ENCODE measurements around the gene METAP1D. TPM values are rescaled to one million over a fixed set of nuclear protein-coding genes. Genes with fewer than 3 reads are reported as not detected.

Gene METAP1D
- total RNA-seq, 1 donor from 2014 or later, result 8.8 TPM

DNA sequence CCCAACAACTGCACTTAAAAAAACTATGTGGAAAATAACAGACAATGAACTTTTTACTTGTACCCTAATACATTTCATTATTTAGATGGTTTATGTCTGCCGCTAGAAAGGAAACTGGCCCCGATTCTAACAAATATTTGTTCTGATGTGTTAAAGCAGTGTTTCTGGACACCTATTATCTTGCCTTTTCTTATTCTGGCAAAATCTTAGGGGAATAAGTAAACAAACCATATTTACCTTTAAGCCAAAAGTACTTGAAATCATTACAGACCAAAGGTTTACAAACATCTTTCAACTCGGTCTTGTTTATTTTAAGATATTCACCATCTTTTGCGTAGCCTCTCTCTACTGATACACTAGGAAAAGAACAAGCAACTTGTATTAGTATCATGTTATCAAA, 73.8 kb downstream of the METAP1D start:
- DNase-seq (ENCODE audit: extremely low spot score in 2 of 2), result no peak
- Histone ChIP-seq H3K36me3 (no peaks in the 10 kb centered on the region), H3K27ac (no peak overlapping the region), H3K9me3 (no peaks in the 10 kb centered on the region), H3K27me3 (no peaks in the 10 kb centered on the region), H3K4me3 (no peak overlapping the region), H3K4me1 (no peaks in the 10 kb centered on the region)
- intact Hi-C loops (cut with DNase I), result no loop called here
- no peak for TF ChIP-seq POLR2AphosphoS5 (IDR thresholded peaks at IDR 0.05; ENCODE audit: insufficient read depth in 1 of 2, low read depth in 1 of 2)
- no peak for TF ChIP-seq POLR2A (IDR thresholded peaks at IDR 0.05)

GRCh38 chr2:172074254-172074653, 74.5 kb downstream of the METAP1D start:
- no peaks in the 10 kb centered on the region for H3K9me3 ChIP-seq
- H3K27ac ChIP-seq, result no peak overlapping the region
- H3K36me3 ChIP-seq, result no peaks in the 10 kb centered on the region
- DNase-seq (ENCODE audit: extremely low spot score in 2 of 2), result no peak
- no peak overlapping the region for H3K4me3 ChIP-seq
- intact Hi-C loops (cut with DNase I), result no loop called here
- H3K4me1 ChIP-seq, result no peaks in the 10 kb centered on the region
- no peaks in the 10 kb centered on the region for H3K27me3 ChIP-seq
- TF ChIP-seq POLR2AphosphoS5 (IDR thresholded peaks at IDR 0.05; ENCODE audit: insufficient read depth in 1 of 2, low read depth in 1 of 2) (no peak), POLR2A (IDR thresholded peaks at IDR 0.05) (no peak), CTCF (IDR thresholded peaks at IDR 0.05) (no peak)

DNA sequence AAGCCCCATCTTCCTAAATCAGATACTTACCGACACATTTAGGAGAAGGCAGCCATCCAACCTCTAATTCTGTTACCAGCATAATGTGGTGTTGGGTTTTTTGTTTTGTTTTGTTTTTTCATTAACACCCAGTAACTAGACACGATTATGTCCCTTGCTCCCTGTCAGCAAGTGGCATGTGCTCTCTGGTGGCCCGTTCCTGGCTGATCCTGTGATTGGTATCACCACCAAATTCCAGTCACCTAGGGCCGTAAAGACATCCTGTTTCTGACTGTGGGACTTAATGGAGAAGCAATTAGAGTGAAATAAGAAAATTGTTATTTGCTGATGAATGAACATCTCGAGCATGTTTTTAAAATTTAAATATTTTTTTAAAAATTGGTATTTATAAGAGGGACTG, 79.7 kb downstream of the METAP1D start:
- Histone ChIP-seq H3K27ac (no peak overlapping the region), H3K9me3 (no peaks in the 10 kb centered on the region), H3K4me3 (no peak overlapping the region), H3K4me1 (peaks cover 15% of the 10 kb centered on the region), H3K36me3 (no peaks in the 10 kb centered on the region), H3K27me3 (peaks cover 32% of the 10 kb centered on the region)
- DNase-seq (ENCODE audit: extremely low spot score in 2 of 2), result no peak
- intact Hi-C loops (cut with DNase I), result no loop called here
- no peak for TF ChIP-seq POLR2AphosphoS5 (IDR thresholded peaks at IDR 0.05; ENCODE audit: insufficient read depth in 1 of 2, low read depth in 1 of 2)
- TF ChIP-seq CTCF (IDR thresholded peaks at IDR 0.05), result no peak
- no peak for TF ChIP-seq POLR2A (IDR thresholded peaks at IDR 0.05)

GRCh38 chr2:172079838-172080640, 80.3 kb downstream of the METAP1D start:
- no peak for DNase-seq (ENCODE audit: extremely low spot score in 2 of 2)
- Histone ChIP-seq H3K4me1 (peaks cover 21% of the 10 kb centered on the region), H3K27me3 (peaks cover 38% of the 10 kb centered on the region), H3K4me3 (no peak overlapping the region), H3K9me3 (no peaks in the 10 kb centered on the region), H3K27ac (no peak overlapping the region), H3K36me3 (no peaks in the 10 kb centered on the region)
- intact Hi-C loops (cut with DNase I), result no loop called here
- TF ChIP-seq POLR2AphosphoS5 (IDR thresholded peaks at IDR 0.05; ENCODE audit: insufficient read depth in 1 of 2, low read depth in 1 of 2) (no peak), POLR2A (IDR thresholded peaks at IDR 0.05) (no peak), CTCF (IDR thresholded peaks at IDR 0.05) (no peak)

- no peak for TF ChIP-seq CTCF (IDR thresholded peaks at IDR 0.05)
- intact Hi-C loops (cut with DNase I), result no loop called here
- peaks cover 38% of the 10 kb centered on the region for H3K27me3 ChIP-seq
These were observed 81.0 kb downstream of the METAP1D start for GRCh38 chr2:172080641-172081220.

More at GRCh38 chr2:172080641-172081220, 81.0 kb downstream of the METAP1D start:
- DNase-seq (ENCODE audit: extremely low spot score in 2 of 2), result no peak
- no peak overlapping the region for H3K4me3 ChIP-seq
- no peaks in the 10 kb centered on the region for H3K36me3 ChIP-seq
- H3K27ac ChIP-seq, result no peak overlapping the region
- no peaks in the 10 kb centered on the region for H3K9me3 ChIP-seq
- peaks cover 28% of the 10 kb centered on the region for H3K4me1 ChIP-seq

Data from vagina (tissue), 2 donors.